Stimulated activated CD8-positive, alpha-beta memory T cell treated with anti-CD3 and anti-CD28 coated beads, Interleukin-7, amount 100 ng/mL, for 4 hours (primary cell): ENCODE results near the gene MYO3B.

Source experiments
- DNase-seq, 2 donors: peaks; one replicate each; pipeline ENCODE4 v3.0.0-alpha.2; 2020; ENCODE audit warnings: low read depth in 2 of 2

The MYO3B gene, protein sequence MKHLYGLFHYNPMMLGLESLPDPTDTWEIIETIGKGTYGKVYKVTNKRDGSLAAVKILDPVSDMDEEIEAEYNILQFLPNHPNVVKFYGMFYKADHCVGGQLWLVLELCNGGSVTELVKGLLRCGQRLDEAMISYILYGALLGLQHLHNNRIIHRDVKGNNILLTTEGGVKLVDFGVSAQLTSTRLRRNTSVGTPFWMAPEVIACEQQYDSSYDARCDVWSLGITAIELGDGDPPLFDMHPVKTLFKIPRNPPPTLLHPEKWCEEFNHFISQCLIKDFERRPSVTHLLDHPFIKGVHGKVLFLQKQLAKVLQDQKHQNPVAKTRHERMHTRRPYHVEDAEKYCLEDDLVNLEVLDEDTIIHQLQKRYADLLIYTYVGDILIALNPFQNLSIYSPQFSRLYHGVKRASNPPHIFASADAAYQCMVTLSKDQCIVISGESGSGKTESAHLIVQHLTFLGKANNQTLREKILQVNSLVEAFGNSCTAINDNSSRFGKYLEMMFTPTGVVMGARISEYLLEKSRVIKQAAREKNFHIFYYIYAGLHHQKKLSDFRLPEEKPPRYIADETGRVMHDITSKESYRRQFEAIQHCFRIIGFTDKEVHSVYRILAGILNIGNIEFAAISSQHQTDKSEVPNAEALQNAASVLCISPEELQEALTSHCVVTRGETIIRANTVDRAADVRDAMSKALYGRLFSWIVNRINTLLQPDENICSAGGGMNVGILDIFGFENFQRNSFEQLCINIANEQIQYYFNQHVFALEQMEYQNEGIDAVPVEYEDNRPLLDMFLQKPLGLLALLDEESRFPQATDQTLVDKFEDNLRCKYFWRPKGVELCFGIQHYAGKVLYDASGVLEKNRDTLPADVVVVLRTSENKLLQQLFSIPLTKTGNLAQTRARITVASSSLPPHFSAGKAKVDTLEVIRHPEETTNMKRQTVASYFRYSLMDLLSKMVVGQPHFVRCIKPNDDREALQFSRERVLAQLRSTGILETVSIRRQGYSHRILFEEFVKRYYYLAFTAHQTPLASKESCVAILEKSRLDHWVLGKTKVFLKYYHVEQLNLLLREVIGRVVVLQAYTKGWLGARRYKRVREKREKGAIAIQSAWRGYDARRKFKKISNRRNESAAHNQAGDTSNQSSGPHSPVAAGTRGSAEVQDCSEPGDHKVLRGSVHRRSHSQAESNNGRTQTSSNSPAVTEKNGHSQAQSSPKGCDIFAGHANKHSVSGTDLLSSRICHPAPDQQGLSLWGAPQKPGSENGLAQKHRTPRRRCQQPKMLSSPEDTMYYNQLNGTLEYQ (N-terminal part only)

DNA sequence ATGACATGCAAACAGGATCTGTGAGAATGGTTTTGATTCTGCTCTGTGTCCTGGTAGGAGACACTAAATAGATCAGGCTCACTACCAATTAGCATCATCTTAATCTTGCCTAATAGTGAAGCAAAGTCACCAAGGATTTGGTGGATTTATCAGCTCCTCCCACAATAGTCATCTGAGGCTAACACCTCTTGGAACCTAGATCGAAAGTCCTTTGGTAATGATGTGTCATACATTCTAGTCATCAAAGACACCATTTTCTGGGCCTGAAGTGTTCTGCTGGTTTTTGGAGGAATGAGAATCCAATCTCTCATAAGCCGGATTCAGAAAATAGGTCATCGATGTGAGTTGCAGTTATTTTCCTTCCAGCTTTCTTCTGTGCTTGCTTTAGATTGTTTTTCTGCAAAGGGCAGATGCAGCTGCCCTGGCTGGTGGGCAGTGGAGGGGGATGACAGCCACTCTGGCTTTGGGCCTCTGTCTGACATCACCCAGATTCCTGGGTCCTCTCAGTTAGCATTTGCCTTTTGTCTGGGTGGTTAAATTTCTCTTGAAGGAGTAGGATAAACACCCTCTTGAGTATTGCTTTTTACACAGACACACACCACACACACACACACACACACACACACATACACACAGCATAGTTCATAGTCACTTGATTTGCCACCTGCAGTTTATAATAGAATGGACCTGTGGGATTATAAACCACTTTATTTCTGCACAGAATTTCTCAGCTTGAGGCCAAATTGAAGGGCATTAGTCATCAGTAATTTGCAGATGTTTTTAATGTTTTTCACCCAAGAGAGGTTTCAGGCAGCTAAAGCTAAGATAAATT lies at the start of gene MYO3B:
TSS of gene MYO3B (plus strand) at position 198 of the 832 bp plus-strand sequence. CDS start at position 339, 141 bp downstream.
- no peak for DNase-seq

DNA sequence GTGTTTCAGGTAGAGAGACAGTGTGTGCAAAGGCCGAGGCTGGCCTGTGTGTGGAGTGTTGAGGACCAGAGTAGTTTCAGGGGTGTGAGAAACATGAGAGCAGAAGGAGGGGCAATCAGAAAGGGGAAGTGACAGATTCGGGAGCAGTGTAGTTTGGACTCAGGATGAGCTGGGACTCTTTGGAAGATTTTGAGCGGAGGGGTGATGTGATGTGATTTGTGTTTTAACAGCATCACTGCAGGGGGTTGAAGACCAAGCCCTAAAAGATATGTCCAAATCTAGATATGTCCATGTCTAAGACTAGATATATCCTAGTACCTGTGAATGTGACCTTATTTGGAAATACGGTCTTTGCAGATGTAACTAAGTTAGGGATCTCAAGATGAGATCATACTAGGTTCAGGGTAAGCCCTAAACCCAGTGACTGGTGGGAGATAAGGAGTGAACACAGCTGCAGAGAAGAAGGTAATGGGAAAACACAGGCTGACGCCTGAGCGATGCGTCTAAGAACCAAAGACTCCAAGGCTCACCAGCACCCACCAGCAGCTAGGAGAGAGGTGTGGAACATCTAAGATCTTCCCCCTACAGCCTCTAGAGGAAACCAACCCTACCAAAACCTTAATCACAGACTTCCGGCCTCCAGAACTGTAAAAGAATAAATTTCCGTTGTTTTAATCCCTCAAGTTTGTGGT lies 38.5 kb upstream of the MYO3B start:
- DNase-seq: no peak

DNA sequence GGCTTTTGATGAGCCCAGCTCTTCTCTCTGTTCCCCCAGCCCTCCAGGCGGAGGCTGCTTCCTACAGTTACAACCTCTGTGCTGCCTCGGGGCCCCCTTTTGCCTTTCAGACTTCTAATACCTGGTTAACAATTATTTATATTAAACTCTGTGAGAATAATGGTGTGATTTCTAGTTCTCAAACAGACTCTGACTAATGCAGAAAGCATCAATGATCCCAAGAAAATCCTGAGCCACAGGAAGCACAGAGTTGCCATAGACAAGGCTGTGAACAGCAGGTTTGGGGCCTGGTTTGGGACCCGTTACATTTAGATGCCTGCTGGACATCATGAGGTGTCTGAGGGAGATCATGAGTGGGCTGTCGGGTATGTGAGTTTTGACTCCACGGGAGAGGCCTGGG lies 37.4 kb upstream of the MYO3B start:
- DNase-seq: no peak

DNA sequence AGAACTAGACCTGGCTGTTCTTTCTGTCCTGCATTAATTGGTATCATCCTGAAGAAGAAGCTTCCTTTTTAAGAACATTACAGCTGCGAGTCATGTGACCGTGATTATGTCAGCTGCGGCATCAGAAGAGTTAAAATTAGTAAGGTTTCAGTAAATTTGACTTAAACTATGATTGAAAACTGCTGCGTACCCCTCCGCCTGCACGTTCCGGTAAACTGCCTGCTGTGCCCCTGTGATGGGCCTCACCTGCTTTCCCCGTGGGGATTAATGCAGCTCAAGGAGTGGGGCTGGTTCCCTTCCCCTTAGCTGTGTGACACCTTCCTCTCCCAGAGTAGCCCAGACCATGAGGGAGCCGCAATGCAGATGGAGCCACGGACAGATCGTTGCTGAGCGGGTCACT lies 36.1 kb upstream of the MYO3B start:
- no peak for DNase-seq

DNA sequence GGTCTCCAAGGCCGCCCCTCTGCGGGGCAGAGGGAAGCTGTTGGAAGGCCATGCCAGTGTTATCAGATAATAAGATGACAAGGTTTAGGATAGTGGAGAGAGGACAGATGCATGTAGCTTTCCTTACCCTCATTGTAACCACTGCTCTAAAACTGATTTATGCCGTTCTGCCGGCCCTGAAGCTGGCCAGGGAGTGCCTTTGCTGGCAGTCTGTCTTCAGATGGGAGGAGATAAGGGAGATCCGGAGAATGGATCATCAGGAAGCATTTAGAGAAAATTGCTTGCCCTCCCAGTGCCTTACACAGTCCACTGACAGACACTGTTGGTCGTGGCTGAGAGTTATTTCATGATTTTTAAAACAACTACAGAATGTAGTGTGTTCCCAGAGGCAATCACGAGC lies 35.4 kb upstream of the MYO3B start:
- DNase-seq: no peak

DNA sequence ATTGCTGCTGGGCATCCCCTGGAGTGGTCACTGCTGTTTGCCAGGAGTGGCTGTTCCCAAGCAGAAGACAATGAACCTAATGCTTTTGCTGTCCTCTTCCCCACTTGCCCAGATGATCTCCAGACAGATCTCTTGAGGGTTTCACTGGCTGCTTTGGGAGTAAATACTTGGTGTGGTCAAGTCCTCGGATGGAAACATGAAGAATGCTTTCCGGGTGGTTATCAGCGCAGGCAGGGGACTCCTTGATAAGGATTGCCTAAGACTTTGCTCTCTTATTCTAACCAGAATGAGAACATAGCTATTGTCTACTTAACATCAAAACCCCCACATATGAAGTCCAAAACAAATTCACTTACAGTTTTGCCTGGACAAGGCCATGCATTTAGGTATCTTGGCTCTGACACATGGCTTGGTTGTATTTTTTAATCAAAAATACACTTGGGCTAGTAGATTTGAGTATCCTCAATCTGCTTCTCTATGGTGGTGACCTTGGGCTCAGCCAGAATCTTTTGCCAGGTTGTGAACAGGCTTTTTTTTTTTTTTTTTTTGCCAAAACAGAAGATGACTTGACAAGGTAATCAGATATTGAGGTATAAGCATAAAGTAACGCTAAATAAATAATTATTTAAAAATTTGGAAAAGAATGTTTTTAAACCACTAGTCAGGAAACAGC lies 34.8 kb upstream of the MYO3B start:
- no peak for DNase-seq

DNA sequence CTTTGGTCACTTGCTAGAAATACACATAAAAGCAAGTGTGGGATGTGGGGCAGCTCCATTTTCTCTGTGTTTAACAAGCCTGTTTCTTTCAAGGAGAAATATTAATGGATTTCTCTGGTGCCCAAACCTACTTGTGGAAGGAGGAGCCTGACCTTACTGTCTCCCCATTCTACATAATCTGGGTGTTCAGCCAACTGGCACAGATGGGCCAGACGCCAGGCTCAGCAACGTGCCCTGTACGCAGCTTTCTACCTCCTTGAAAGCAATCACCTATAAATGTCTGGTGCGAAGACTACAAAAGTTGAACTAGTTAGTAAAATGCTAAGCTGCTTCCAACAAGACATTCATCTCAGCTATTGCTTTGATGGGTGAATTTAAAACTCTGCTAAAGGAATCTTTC lies 33.2 kb upstream of the MYO3B start:
- DNase-seq: no peak

DNA sequence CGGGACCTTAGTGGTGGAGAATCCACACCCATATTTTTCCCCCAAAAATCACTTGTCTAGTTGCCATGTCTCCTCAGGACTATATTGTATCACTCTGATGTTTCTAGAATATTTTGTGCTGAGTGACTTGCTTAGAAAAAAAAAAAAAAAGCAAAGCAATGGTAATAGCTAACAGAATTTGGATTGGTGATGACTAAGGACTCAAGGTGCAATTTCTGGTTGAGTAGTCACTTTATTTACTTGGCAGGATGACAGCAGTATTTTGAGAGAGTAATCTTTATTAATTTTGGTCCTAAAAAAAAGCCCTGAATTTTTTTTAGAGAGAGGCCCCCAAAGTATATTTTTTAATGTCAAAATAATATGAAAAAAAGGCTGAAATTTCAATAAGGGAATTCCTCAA lies 32.8 kb upstream of the MYO3B start:
- DNase-seq: no peak

DNA sequence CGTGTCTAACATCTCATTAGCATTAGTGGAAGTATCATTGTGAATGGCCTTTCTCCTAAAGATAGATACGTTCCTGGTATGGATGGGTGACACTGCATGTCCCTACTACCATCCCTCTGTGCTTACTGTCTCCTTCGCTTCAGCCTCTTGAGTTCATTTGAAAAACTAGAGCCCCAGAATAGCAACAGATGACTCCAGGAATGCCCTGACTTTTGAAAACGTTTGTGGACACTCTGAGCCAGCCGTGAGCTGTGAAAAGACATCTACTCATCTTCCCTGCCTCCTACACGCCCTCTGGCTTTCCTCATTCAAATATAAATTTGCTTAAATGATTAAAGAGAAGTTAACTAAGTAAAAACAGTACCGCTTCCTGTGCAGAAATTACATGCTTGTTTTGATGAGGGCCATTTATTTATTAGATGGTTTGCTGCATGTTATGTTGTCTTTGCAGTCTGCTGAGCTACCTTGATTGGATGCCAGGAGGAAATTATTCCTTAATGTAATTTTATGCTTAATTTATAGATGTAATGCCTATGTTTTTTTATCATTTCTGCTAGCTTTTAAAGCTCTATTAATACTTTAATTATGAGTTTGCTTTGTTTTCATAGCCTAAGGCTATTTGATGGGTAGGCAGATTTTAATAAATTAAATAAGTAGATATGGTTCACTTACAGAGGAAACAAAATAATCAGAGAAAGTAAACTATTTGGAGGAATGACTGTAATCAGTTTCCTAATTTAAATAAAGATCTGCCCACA lies 32.1 kb upstream of the MYO3B start:
- DNase-seq: no peak

DNA sequence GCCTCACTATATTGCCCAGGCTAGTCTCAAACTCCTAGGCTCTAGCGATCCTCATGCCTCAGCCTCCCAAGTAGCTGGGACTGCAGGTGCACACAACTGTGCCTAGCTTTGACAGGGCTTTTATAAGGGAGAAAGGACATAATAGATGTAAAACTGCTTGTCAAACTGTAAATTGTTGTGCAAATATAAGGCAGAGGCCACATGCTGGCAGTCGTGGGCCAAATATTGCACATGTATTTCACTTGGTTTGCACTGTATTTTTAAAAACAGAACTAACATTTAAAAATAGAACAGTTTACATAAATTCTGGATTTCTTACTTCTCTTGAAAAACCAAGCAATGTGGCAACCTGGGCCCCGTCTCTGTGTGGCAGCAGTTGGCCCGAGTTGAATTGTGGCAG lies 31.2 kb upstream of the MYO3B start:
- DNase-seq: no peak

DNA sequence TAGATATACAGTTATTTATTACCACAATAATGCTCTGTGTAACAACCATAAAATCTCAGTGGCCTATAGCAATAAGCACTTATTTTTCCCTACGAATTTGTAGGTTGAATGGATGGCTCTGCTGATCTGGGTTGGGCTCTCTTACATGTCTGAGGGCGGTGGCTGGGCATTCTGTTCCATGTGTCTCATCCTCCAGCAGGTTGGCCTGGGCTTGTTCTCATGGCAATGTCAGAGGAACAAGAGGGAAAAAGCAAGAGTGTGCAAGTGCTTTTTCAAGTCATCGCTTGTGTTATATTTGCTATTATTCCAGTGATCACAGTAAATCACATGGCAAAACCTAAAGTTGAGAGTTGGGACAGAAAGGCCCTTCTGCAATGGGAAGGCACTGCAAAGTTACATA lies 30.4 kb upstream of the MYO3B start:
- DNase-seq: no peak

DNA sequence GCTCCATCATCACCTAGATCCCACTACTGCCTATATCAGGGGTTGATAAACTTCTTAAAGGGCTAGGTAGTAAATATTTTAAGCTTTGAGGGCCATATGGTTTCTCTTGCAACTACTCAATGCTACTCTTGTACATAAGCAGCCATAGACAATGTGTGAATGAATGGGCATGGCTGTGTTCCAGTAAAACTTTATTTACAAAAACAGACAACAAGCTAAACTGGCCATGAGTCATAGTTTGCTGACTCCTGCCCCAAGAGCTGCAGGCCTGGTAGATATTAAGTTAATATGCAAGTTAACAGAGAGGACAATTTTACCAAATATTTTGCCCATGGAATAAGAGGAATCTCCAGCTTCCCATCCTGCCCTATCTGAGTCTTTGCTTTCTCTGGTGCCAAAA lies 29.8 kb upstream of the MYO3B start:
- DNase-seq: no peak

DNA sequence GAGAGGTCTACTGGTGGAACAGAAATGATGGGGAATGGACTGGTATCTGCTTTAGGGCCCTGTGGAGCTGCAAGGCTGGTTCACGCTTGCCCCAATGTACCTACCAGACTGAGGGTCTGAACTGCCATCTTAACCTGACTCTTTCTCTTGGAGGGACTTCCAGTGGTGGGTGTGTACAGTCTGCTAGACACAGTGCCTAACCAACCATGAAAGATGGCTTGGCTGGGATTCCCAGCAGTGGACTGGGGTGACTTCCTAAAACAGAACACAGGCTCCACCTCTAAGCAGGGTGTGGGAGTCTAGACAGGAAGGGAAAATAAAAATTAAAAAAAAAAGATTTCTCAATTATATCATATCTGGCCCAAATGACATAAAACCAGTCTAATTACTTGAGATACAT lies 25.5 kb upstream of the MYO3B start:
- DNase-seq: no peak

DNA sequence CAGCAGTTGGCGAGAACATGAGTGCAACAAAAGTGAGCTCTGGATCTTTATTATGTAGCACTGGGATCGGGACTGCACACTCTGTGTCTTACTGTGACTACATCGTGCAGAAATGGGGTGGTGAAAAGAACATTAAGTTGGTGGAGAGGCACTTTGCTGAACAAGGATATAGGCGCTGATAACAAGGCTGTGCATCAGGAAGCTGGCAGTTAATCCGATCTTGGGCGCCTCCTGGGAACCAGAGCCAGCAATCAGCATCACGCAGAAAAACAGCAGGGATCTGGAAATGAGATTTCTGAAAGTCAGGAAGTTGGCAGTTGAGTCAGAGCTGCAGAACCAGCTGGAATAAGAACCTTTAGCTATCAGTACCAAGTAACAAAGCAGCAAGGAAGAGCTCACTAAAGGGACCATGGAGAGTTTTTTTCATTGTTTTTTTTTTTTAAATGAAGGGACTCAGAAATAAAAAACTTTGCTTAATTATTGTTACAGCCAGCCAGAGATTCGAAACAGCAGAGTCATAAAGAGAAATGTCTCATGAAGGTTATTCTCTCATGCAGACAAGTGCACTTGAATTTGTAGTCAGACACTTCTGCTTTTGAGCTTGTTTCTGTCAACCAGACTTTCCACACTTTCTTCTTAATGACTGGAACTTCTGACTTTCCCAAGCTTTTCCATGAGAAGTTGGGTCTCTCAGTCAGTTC lies 22.8 kb upstream of the MYO3B start:
- no peak for DNase-seq

DNA sequence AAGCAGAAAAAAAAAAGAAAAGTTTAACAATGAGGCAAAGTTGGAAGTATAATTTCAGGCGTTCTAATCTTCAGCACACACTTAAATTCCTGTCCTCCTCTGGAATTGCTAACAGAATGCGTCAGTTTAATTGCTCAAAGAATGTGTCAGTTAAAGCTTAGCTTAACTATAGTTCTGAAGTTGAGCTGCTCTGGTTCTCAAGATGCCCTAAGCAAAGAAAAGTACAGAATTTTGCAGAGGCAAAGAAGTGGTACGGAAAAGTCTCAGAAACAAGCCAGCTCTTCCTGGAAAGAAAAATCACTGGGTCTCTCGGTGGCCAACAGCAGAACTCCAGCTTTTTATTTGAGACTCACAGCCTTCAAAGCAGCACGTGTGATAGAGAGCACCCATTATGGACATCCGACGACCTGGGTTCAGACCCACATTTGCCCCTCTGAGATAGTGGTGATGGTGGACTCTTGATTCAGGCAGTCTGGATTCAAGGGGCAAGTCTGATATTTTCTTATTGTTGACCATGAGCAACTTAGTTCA lies 22.2 kb upstream of the MYO3B start:
- no peak for DNase-seq

DNA sequence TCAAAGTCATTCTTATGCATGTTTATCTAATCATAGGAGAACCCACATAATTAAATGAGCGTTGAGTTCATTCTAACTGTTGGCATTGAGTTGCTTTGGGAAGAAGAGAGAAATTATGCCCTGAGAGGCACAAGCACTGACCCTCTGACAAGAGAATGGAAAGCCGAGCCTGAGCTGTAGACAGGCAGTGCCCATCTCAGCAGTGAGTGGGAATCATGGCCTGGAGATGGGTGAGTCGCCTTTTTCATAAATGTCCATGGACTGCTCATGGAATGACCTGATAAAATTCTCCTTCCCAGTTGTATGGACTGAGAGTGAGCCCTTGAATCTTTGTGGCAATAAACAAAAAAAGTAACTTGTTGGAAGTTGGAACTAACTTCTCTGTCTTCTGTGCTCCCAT lies 21.4 kb upstream of the MYO3B start:
- no peak for DNase-seq

DNA sequence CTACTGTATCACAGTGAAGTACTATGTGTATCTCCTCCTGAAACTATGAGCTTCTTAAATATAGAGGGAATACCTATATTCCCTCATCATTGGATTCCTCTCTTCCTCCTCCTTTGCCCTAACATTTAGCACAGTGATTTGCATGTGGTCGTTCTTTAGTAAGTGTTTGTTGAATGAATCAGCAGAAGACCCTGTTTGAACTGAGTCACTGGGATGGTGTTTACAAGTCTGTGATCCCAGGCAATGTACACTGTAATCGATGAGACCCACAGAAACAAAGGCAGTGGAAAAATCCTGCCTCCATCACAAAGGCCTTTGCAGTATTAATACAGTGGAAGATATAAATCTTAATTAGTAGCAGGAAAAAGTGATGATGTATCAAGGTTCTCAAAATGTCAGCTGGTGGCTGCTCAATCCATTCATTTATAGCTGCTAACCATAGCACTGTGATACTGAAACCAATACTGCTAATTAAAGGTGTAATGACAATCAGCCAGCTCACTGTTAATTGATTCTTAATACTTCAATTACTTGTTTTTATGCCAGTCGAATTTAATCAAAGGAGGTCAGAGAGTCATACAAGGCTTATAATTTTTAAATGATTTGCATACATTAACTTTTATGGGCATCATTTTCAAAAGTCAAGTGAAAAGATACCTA lies 20.8 kb upstream of the MYO3B start:
- no peak for DNase-seq

DNA sequence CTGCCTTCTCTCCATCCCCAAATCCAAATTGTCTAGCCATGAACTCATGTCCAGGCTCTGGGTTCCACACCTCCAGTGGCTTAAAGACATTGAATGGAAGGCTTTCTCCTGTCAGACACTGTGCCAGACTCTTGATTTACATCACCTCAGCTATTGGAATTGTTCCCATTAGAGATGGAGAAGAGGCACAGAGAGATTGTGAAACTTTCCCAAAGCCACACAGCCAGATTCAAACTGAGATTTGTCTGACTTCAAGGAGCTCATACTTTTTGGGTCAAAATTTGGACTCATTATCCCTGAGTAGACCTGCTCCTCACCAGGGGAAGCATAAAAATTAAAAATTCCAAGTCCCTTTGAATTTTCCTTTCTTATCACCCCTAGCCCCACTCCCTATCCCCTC lies 18.9 kb upstream of the MYO3B start:
- no peak for DNase-seq
